Caco-2 (cell line): ENCODE data around the gene ADAMTSL1. TPM values are rescaled to one million over a fixed set of nuclear protein-coding genes. Genes with fewer than 3 reads are reported as not detected.

Source experiments
- BruUV-seq: library from RNA; stranded (reverse); fragments of 400-500 nt; replicated peaks from 2 replicates; lab custom pipeline; 2021; lab: Mats Ljungman, UMichigan
- CTCF ChIA-PET: fragments of 300-600 bp; sonication (Branson Sonifier 250); formaldehyde crosslinking; loops from one replicate; lab custom pipeline; 2022; ENCODE audit warnings: antibody characterized with exemption; lab: Charles Lee
- POLR2A ChIA-PET: fragments of 300-600 bp; sonication (Branson Sonifier 250); formaldehyde crosslinking; loops from one replicate; lab custom pipeline; 2022; ENCODE audit warnings: antibody characterized with exemption; lab: Charles Lee
- DNase-seq, 2 experiments: peaks; one replicate each; pipeline versions ENCODE4 v3.0.0 to v3.0.0-alpha.2; 2020 to 2022
- H3K27me3 ChIP-seq: replicated peaks from 2 replicates; pipeline ENCODE4 v1.6.0; 2011; ENCODE audit warnings: low read length; ENCODE audit not compliant: control insufficient read depth, insufficient read depth
- H3K36me3 ChIP-seq: 2 replicates; pipeline ENCODE4 v1.5.1; 2011; ENCODE audit warnings: low read length; ENCODE audit not compliant: control insufficient read depth, insufficient read depth
- H3K4me1 ChIP-seq: fragments of 250-450 bp; sonication (Bioruptor Pico); 2 replicates; pipeline ENCODE4 v1.5.1; 2020; ENCODE audit warnings: mild to moderate bottlenecking
- H3K4me3 ChIP-seq: 2 replicates; pipeline ENCODE4 v1.5.1; 2011; ENCODE audit warnings: low read depth, mild to moderate bottlenecking, control low read depth, low read length
- H3K9me3 ChIP-seq: fragments of 250-450 bp; sonication (Bioruptor Pico); 2 replicates; pipeline ENCODE4 v1.5.1; 2020; ENCODE audit warnings: mild to moderate bottlenecking, moderate library complexity
- H3K27ac Mint-ChIP-seq: one replicate; pipeline ENCODE4 v1.8.0; 2022; ENCODE audit warnings: mixed read lengths; ENCODE audit not compliant: unreplicated experiment
- H3K27me3 Mint-ChIP-seq: one replicate; pipeline ENCODE4 v1.8.0; 2022; ENCODE audit warnings: mixed read lengths; ENCODE audit not compliant: insufficient read depth, unreplicated experiment
- H3K36me3 Mint-ChIP-seq: one replicate; pipeline ENCODE4 v1.8.0; 2022; ENCODE audit warnings: mild to moderate bottlenecking, mixed read lengths; ENCODE audit not compliant: insufficient read depth, unreplicated experiment
- H3K4me1 Mint-ChIP-seq: one replicate; pipeline ENCODE4 v1.8.0; 2022; ENCODE audit warnings: low read depth, mixed read lengths; ENCODE audit not compliant: unreplicated experiment
- H3K4me3 Mint-ChIP-seq: one replicate; pipeline ENCODE4 v1.8.0; 2022; ENCODE audit warnings: mild to moderate bottlenecking, moderate library complexity, mixed read lengths; ENCODE audit not compliant: unreplicated experiment
- H3K9me3 Mint-ChIP-seq: one replicate; pipeline ENCODE4 v1.8.0; 2022; ENCODE audit warnings: mixed read lengths; ENCODE audit not compliant: unreplicated experiment
- intact Hi-C: fragments of 100-400 bp; cut with micrococcal nuclease; formaldehyde crosslinking; loops from one replicate; pipeline ENCODE4 v1.10.0; 2022; ENCODE audit not compliant: unreplicated experiment
- total RNA-seq: library from RNA; stranded (reverse); gene quantifications from 2 replicates; pipeline ENCODE4 v1.2.3, GENCODE V29; 2022
- TF ChIP-seq, protein P1 (sequence below), 2 experiments: fragments of 200-600 bp in 1 of 2; IDR thresholded peaks; 1 replicate in 1 of 2; 2 replicates in 1 of 2; pipeline versions ENCODE4 v1.5.1 to v1.8.0; 2011 to 2022; ENCODE audit warnings: antibody characterized with exemption in 1 of 2, control low read depth in 1 of 2, inconsistent platforms in 1 of 2, low read depth in 1 of 2, low read length in 1 of 2, mild to moderate bottlenecking in 1 of 2, moderate library complexity in 1 of 2; ENCODE audit not compliant: insufficient read depth in 1 of 2, severe bottlenecking in 1 of 2, unreplicated experiment in 1 of 2

The ADAMTSL1 gene
- total RNA-seq, 1 experiment from 2014 or later = not detected

DNA sequence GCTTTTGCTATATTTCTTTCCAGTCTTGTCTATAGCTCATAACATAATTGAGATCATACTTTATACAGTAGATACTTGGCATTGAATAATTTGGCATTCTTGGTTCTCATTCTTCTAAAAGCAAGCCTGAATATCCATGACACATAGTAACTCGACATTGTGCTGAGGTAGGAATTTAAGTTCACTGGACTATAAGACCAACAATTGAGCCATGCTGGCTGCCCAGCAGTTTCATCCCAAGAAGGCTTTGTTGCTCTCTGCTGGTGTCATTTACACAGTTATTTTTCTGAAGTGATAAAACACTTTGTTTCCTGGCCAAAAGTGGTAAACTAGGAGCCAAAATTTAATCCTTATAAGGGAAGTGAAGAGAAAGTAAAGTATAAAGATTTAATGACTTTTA lies 192.0 kb downstream of the ADAMTSL1 start:
- H3K9me3 ChIP-seq = no peaks in the 10 kb centered on the region
- no peaks in the 10 kb centered on the region for H3K27me3 ChIP-seq
- TF ChIP-seq, protein P1, sequence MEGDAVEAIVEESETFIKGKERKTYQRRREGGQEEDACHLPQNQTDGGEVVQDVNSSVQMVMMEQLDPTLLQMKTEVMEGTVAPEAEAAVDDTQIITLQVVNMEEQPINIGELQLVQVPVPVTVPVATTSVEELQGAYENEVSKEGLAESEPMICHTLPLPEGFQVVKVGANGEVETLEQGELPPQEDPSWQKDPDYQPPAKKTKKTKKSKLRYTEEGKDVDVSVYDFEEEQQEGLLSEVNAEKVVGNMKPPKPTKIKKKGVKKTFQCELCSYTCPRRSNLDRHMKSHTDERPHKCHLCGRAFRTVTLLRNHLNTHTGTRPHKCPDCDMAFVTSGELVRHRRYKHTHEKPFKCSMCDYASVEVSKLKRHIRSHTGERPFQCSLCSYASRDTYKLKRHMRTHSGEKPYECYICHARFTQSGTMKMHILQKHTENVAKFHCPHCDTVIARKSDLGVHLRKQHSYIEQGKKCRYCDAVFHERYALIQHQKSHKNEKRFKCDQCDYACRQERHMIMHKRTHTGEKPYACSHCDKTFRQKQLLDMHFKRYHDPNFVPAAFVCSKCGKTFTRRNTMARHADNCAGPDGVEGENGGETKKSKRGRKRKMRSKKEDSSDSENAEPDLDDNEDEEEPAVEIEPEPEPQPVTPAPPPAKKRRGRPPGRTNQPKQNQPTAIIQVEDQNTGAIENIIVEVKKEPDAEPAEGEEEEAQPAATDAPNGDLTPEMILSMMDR (IDR thresholded peaks at IDR 0.05; ENCODE audit: insufficient read depth in 1 of 2, low read depth in 1 of 2, low read length in 1 of 2, severe bottlenecking in 1 of 2, unreplicated experiment in 1 of 2) = no peak
- no peak overlapping the region for H3K4me3 ChIP-seq
- H3K9me3 Mint-ChIP-seq = no peaks in the 10 kb centered on the region
- no TSS peak for BruUV-seq
- CTCF ChIA-PET = no interaction called here
- peaks cover 9% of the 10 kb centered on the region for H3K27me3 Mint-ChIP-seq
- H3K4me3 Mint-ChIP-seq = no peak overlapping the region
- POLR2A ChIA-PET = no interaction called here
- intact Hi-C loops = no loop called here
- H3K4me1 Mint-ChIP-seq = no peaks in the 10 kb centered on the region
- H3K36me3 Mint-ChIP-seq = no peaks in the 10 kb centered on the region
- no peak for DNase-seq
- no peaks in the 10 kb centered on the region for H3K36me3 ChIP-seq
- no peaks in the 10 kb centered on the region for H3K4me1 ChIP-seq
- no peak overlapping the region for H3K27ac Mint-ChIP-seq

DNA sequence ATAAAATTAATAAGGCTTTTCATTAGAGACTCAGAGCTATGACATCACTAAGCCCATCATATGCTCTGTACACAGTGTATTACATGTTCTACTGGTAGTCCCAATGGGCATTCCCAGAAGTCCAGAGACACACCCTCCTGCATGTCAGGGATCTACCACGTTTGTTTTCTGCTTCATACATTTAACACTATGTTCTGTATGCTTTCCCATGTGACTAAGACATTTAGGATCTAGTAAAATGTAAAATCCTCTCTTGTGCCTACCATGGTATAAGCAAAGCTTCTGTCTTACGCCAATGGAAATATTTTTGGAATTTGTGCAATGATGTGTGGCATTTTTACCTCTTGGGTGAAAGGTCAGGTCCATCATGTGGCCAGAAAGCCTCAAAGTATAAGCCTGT lies 192.4 kb downstream of the ADAMTSL1 start:
- Mint-ChIP-seq H3K27ac (no peak overlapping the region), H3K9me3 (no peaks in the 10 kb centered on the region), H3K4me1 (no peaks in the 10 kb centered on the region), H3K4me3 (no peak overlapping the region), H3K27me3 (peaks cover 13% of the 10 kb centered on the region), H3K36me3 (no peaks in the 10 kb centered on the region)
- no peak for DNase-seq
- ChIA-PET POLR2A (no interaction called here), CTCF (no interaction called here)
- Histone ChIP-seq H3K27me3 (no peaks in the 10 kb centered on the region), H3K36me3 (no peaks in the 10 kb centered on the region), H3K4me3 (no peak overlapping the region), H3K9me3 (no peaks in the 10 kb centered on the region), H3K4me1 (no peaks in the 10 kb centered on the region)
- BruUV-seq = no TSS peak
- TF ChIP-seq, protein P1 (IDR thresholded peaks at IDR 0.05; ENCODE audit: insufficient read depth in 1 of 2, low read depth in 1 of 2, low read length in 1 of 2, severe bottlenecking in 1 of 2, unreplicated experiment in 1 of 2) = no peak
- intact Hi-C loops = no loop called here

DNA sequence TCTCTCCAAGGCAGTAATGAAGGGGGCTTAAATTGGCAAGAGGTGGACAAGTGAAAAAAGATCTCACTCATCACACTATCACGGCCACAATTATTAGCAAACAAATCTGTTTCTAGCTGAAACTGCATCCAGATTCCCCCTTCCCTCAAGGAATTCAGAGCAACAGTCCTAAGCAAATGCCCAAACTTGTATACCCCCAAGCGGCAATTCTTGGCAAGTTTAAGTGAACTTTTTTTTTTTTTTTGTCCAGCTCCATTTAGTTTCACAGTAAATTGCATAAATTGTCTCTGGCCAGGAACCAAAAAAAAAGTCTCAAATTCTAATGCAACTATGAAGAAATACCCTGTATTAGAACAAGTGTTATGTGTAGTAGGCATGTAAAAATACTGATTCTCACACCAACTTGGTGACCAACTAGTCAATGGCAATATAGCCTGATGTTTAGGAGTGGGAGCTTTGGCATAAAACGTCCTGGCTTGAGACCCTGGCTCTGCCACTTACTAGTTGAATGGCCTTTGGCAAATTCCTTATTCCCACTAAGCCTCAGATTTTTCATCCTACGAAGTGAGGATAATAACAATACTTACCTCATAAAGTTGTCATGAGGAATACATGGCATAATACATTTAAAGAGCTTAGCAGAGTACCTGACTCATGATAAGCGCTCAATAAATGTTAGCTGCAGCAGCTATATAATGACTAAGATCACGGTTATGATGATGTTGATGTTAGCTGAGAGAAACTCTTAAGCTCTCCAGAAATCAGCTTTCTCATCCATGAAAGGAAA lies 193.2 kb downstream of the ADAMTSL1 start:
- Mint-ChIP-seq H3K27me3 (peaks cover 13% of the 10 kb centered on the region), H3K4me3 (no peak overlapping the region), H3K4me1 (no peaks in the 10 kb centered on the region), H3K9me3 (no peaks in the 10 kb centered on the region), H3K36me3 (no peaks in the 10 kb centered on the region), H3K27ac (no peak overlapping the region)
- no TSS peak for BruUV-seq
- no peaks in the 10 kb centered on the region for H3K9me3 ChIP-seq
- intact Hi-C loops = no loop called here
- DNase-seq = no peak
- no peak overlapping the region for H3K4me3 ChIP-seq
- H3K27me3 ChIP-seq = no peaks in the 10 kb centered on the region
- ChIA-PET POLR2A (no interaction called here), CTCF (no interaction called here)
- TF ChIP-seq, protein P1 (IDR thresholded peaks at IDR 0.05; ENCODE audit: insufficient read depth in 1 of 2, low read depth in 1 of 2, low read length in 1 of 2, severe bottlenecking in 1 of 2, unreplicated experiment in 1 of 2) = no peak
- no peaks in the 10 kb centered on the region for H3K4me1 ChIP-seq
- H3K36me3 ChIP-seq = no peaks in the 10 kb centered on the region
